Measurements from ENCODE around the gene METTL14. TPM values are rescaled to one million over a fixed set of nuclear protein-coding genes. Genes with fewer than 3 reads are reported as not detected.

Gene METTL14
- total RNA-seq, 3 donors from 2014 or later (not counting 1 experiment from before 2014, with no cell fraction given), result 50.2 to 57.5 (median 51.9) TPM

GRCh38 chr4:118755438-118756226 is 70.4 kb downstream of the METTL14 start:
- ATAC-seq, result no peak
- Mint-ChIP-seq H3K4me3 (no peak overlapping the region), H3K36me3 (peaks cover 11% of the 10 kb centered on the region), H3K4me1 (peaks cover 0 to 4% of the 10 kb centered on the region in 2 donors), H3K27ac (no peak overlapping the region), H3K9me3 (no peaks in the 10 kb centered on the region), H3K27me3 (ENCODE audit: low read depth in 2 of 2) (no peaks in the 10 kb centered on the region)
- no peak for TF ChIP-seq CTCF (IDR thresholded peaks at IDR 0.05)
- no peak for DNase-seq
- no CpG with 5 or more reads among the region's 2 CpGs for WGBS (ENCODE audit: insufficient coverage)
- intact Hi-C loops (cut with micrococcal nuclease), result no loop called here
- Histone ChIP-seq H3K4me1 (ENCODE audit: control insufficient read depth, insufficient read depth, low read length) (no peaks in the 10 kb centered on the region), H3K36me3 (ENCODE audit: control insufficient read depth, insufficient read depth, low read length) (peaks cover 30% of the 10 kb centered on the region), H3K27ac (ENCODE audit: low read length) (no peak overlapping the region), H3K4me3 (ENCODE audit: low read length) (no peak overlapping the region), H3K27me3 (ENCODE audit: control insufficient read depth, insufficient read depth, low read length) (no peaks in the 10 kb centered on the region), H3K9me3 (ENCODE audit: control insufficient read depth, insufficient read depth, low read length) (no peaks in the 10 kb centered on the region)

GRCh38 chr4:118756429-118756828 is 71.2 kb downstream of the METTL14 start:
- Mint-ChIP-seq H3K36me3 (peaks cover 8% of the 10 kb centered on the region), H3K4me1 (peaks cover 0 to 4% of the 10 kb centered on the region in 2 donors), H3K27me3 (ENCODE audit: low read depth in 2 of 2) (no peaks in the 10 kb centered on the region), H3K4me3 (no peak overlapping the region), H3K27ac (no peak overlapping the region), H3K9me3 (no peaks in the 10 kb centered on the region)
- no peak for ATAC-seq
- H3K4me3 ChIP-seq (ENCODE audit: low read length), result no peak overlapping the region
- WGBS (ENCODE audit: insufficient coverage), result 95% methylated on average over 2 of the region's 3 CpGs
- intact Hi-C loops (cut with micrococcal nuclease), result no loop called here
- no peaks in the 10 kb centered on the region for H3K9me3 ChIP-seq (ENCODE audit: control insufficient read depth, insufficient read depth, low read length)
- H3K36me3 ChIP-seq (ENCODE audit: control insufficient read depth, insufficient read depth, low read length), result peaks cover 27% of the 10 kb centered on the region
- H3K27ac ChIP-seq (ENCODE audit: low read length), result no peak overlapping the region
- no peaks in the 10 kb centered on the region for H3K4me1 ChIP-seq (ENCODE audit: control insufficient read depth, insufficient read depth, low read length)
- no peaks in the 10 kb centered on the region for H3K27me3 ChIP-seq (ENCODE audit: control insufficient read depth, insufficient read depth, low read length)
- no peak for DNase-seq
- TF ChIP-seq CTCF (IDR thresholded peaks at IDR 0.05), result no peak

GRCh38 chr4:118756958-118757357 is 71.8 kb downstream of the METTL14 start:
- no peak overlapping the region for H3K4me3 Mint-ChIP-seq
- no peaks in the 10 kb centered on the region for H3K9me3 ChIP-seq (ENCODE audit: control insufficient read depth, insufficient read depth, low read length)
- H3K36me3 Mint-ChIP-seq, result peaks cover 3% of the 10 kb centered on the region
- H3K4me1 Mint-ChIP-seq, result peaks cover 0 to 4% of the 10 kb centered on the region in 2 donors
- intact Hi-C loops (cut with micrococcal nuclease), result no loop called here
- no peaks in the 10 kb centered on the region for H3K27me3 Mint-ChIP-seq (ENCODE audit: low read depth in 2 of 2)
- TF ChIP-seq CTCF (IDR thresholded peaks at IDR 0.05), result no peak
- H3K27ac Mint-ChIP-seq, result no peak overlapping the region
- no peaks in the 10 kb centered on the region for H3K9me3 Mint-ChIP-seq
- H3K4me1 ChIP-seq (ENCODE audit: control insufficient read depth, insufficient read depth, low read length), result no peaks in the 10 kb centered on the region
- no peak overlapping the region for H3K27ac ChIP-seq (ENCODE audit: low read length)
- peaks cover 23% of the 10 kb centered on the region for H3K36me3 ChIP-seq (ENCODE audit: control insufficient read depth, insufficient read depth, low read length)
- H3K4me3 ChIP-seq (ENCODE audit: low read length), result no peak overlapping the region
- WGBS (ENCODE audit: insufficient coverage), result 100% methylated on average over 1 of the region's 1 CpG
- ATAC-seq, result no peak
- no peaks in the 10 kb centered on the region for H3K27me3 ChIP-seq (ENCODE audit: control insufficient read depth, insufficient read depth, low read length)
- no peak for DNase-seq

All from natural killer cell (primary cell).